CD4-positive, CD25-positive, alpha-beta regulatory T cell (primary cell): Measurements from ENCODE around the gene NIPAL4. TPM values are rescaled to one million over a fixed set of nuclear protein-coding genes. Genes with fewer than 3 reads are reported as not detected.

Experiments used
- ATAC-seq, 2 donors: fragments of 150-1000 bp; cut with Tn5 transposase; one replicate each; pipeline ENCODE4 v1.10.0; 2021; ENCODE audit warnings: low read depth in 2 of 2, moderate number of reproducible peaks in 2 of 2, moderate library complexity in 1 of 2
- DNase-seq, 3 donors: peaks; one replicate each; pipeline versions ENCODE4 v3.0.0 to v3.0.0-alpha.2; 2012 to 2022; ENCODE audit warnings: mixed read lengths in 1 of 3
- H3K27ac ChIP-seq: one replicate; pipeline ENCODE4 v1.7.0; 2013; ENCODE audit warnings: mild to moderate bottlenecking, low read length; ENCODE audit not compliant: insufficient read depth, poor library complexity, severe bottlenecking
- H3K27me3 ChIP-seq: one replicate; pipeline ENCODE4 v1.7.0; 2013; ENCODE audit warnings: low read length; ENCODE audit not compliant: control insufficient read depth, insufficient read depth
- H3K36me3 ChIP-seq: one replicate; pipeline ENCODE4 v1.7.0; 2013; ENCODE audit warnings: mild to moderate bottlenecking, low read length, moderate library complexity; ENCODE audit not compliant: control insufficient read depth, insufficient read depth
- H3K4me1 ChIP-seq: 2 replicates; pipeline ENCODE4 v1.7.0; 2013; ENCODE audit warnings: mild to moderate bottlenecking, low read length; ENCODE audit not compliant: insufficient read depth, control insufficient read depth, poor library complexity, severe bottlenecking
- H3K4me3 ChIP-seq: one replicate; pipeline ENCODE4 v1.7.0; 2013; ENCODE audit warnings: low read depth, mild to moderate bottlenecking, low read length, moderate library complexity
- H3K9me3 ChIP-seq, 2 experiments: 1 replicate in 1 of 2; 2 replicates in 1 of 2; pipeline ENCODE4 v1.7.0; 2013; ENCODE audit warnings: low read length in 2 of 2, mild to moderate bottlenecking in 1 of 2, moderate library complexity in 1 of 2; ENCODE audit not compliant: control insufficient read depth in 2 of 2
- H3K27ac Mint-ChIP-seq, 3 donors: one replicate each; pipeline ENCODE4 v1.8.0; 2020 to 2022; ENCODE audit warnings: mild to moderate bottlenecking in 3 of 3, mixed read lengths in 3 of 3, moderate library complexity in 2 of 3
- H3K27me3 Mint-ChIP-seq: one replicate; pipeline ENCODE4 v1.8.0; 2022; ENCODE audit warnings: mild to moderate bottlenecking, mixed read lengths
- H3K36me3 Mint-ChIP-seq: one replicate; pipeline ENCODE4 v1.8.0; 2020; ENCODE audit warnings: mixed read lengths
- H3K4me1 Mint-ChIP-seq, 4 donors: one replicate each; pipeline ENCODE4 v1.8.0; 2020 to 2022; ENCODE audit warnings: mixed read lengths in 4 of 4, mild to moderate bottlenecking in 1 of 4
- H3K4me3 Mint-ChIP-seq, 4 donors: one replicate each; pipeline ENCODE4 v1.8.0; 2020 to 2022; ENCODE audit warnings: mild to moderate bottlenecking in 4 of 4, mixed read lengths in 4 of 4, moderate library complexity in 3 of 4
- H3K9me3 Mint-ChIP-seq, 7 donors: one replicate each; pipeline ENCODE4 v1.8.0; 2020 to 2022; ENCODE audit warnings: mixed read lengths in 7 of 7, mild to moderate bottlenecking in 3 of 7, moderate library complexity in 2 of 7
- polyA plus RNA-seq, 4 donors: library from polyadenylated mRNA; unstranded; fragments of 300-500 nt; fragmentation: Illumina TruSeq; gene quantifications; one replicate each; pipeline ENCODE4 v1.2.3, GENCODE V29; 2021
- total RNA-seq: library from RNA; stranded (reverse); gene quantifications from one replicate; pipeline ENCODE4 v1.2.3, GENCODE V29; 2022

The NIPAL4 gene
- total and polyA plus RNA-seq, 5 donors from 2014 or later, result 0.10 to 1.1 (median 0.14) TPM; not detected in 1

- no peaks in the 10 kb centered on the region for H3K4me1 ChIP-seq
- no peak overlapping the region for H3K4me3 ChIP-seq
- peaks cover 78% of the 10 kb centered on the region for H3K36me3 ChIP-seq
- no peak overlapping the region for H3K27ac ChIP-seq
- Mint-ChIP-seq H3K9me3 (no peaks in the 10 kb centered on the region), H3K36me3 (peaks cover 33% of the 10 kb centered on the region), H3K27me3 (no peaks in the 10 kb centered on the region), H3K27ac (peak overlapping the region in 1 of 3 donors; percentile 79), H3K4me1 (peaks cover 0 to 14% (median 6%) of the 10 kb centered on the region in 4 donors), H3K4me3 (no peak overlapping the region)
- H3K27me3 ChIP-seq, result no peaks in the 10 kb centered on the region
- ATAC-seq (no peak), DNase-seq (no peak)
- no peaks in the 10 kb centered on the region for H3K9me3 ChIP-seq
These were observed 49.6 kb downstream of the NIPAL4 start for GRCh38 chr5:157509587-157509986.

- Histone ChIP-seq H3K4me3 (no peak overlapping the region), H3K36me3 (peaks cover 79% of the 10 kb centered on the region), H3K9me3 (no peaks in the 10 kb centered on the region), H3K4me1 (no peaks in the 10 kb centered on the region), H3K27ac (no peak overlapping the region), H3K27me3 (no peaks in the 10 kb centered on the region)
- ATAC-seq, result no peak
- Mint-ChIP-seq H3K27me3 (no peaks in the 10 kb centered on the region), H3K27ac (no peak overlapping the region), H3K36me3 (peaks cover 29% of the 10 kb centered on the region), H3K4me3 (no peak overlapping the region), H3K4me1 (peaks cover 0 to 12% (median 4%) of the 10 kb centered on the region in 4 donors), H3K9me3 (no peaks in the 10 kb centered on the region)
- no peak for DNase-seq
These were observed 50.7 kb downstream of the NIPAL4 start for GRCh38 chr5:157510682-157511081.

GRCh38 chr5:157511651-157512644 is 51.9 kb downstream of the NIPAL4 start:
- Mint-ChIP-seq H3K27me3 (no peaks in the 10 kb centered on the region), H3K9me3 (no peaks in the 10 kb centered on the region), H3K27ac (peak overlapping the region in 2 of 3 donors; percentile 32 to 42), H3K4me1 (peaks cover 0 to 7% (median 2%) of the 10 kb centered on the region in 4 donors), H3K36me3 (peaks cover 18% of the 10 kb centered on the region), H3K4me3 (no peak overlapping the region)
- Histone ChIP-seq H3K9me3 (no peaks in the 10 kb centered on the region), H3K36me3 (peaks cover 78% of the 10 kb centered on the region), H3K27me3 (no peaks in the 10 kb centered on the region), H3K4me3 (no peak overlapping the region), H3K27ac (no peak overlapping the region), H3K4me1 (no peaks in the 10 kb centered on the region)
- no peak for DNase-seq
- peak in 1 of 2 donors; percentile 23 for ATAC-seq

GRCh38 chr5:157513182-157513581 is 53.2 kb downstream of the NIPAL4 start:
- Histone ChIP-seq H3K27me3 (no peaks in the 10 kb centered on the region), H3K4me3 (no peak overlapping the region), H3K27ac (no peak overlapping the region), H3K9me3 (no peaks in the 10 kb centered on the region), H3K4me1 (no peaks in the 10 kb centered on the region), H3K36me3 (peaks cover 72% of the 10 kb centered on the region)
- no peak overlapping the region for H3K4me3 Mint-ChIP-seq
- ATAC-seq (no peak), DNase-seq (no peak)
- H3K4me1 Mint-ChIP-seq, result peaks cover 0 to 8% (median 2%) of the 10 kb centered on the region in 4 donors
- H3K27me3 Mint-ChIP-seq, result no peaks in the 10 kb centered on the region
- no peaks in the 10 kb centered on the region for H3K9me3 Mint-ChIP-seq
- H3K27ac Mint-ChIP-seq, result no peak overlapping the region
- H3K36me3 Mint-ChIP-seq, result peaks cover 16% of the 10 kb centered on the region

- H3K27me3 Mint-ChIP-seq, result no peaks in the 10 kb centered on the region
- no peak overlapping the region for H3K27ac ChIP-seq
- H3K4me3 Mint-ChIP-seq, result no peak overlapping the region
- peaks cover 10% of the 10 kb centered on the region for H3K36me3 Mint-ChIP-seq
- H3K36me3 ChIP-seq, result peaks cover 64% of the 10 kb centered on the region
- H3K27me3 ChIP-seq, result no peaks in the 10 kb centered on the region
- peaks cover 0 to 8% (median 1%) of the 10 kb centered on the region in 4 donors for H3K4me1 Mint-ChIP-seq
- peak overlapping the region in 1 of 3 donors; percentile 1 for H3K27ac Mint-ChIP-seq
- DNase-seq (no peak), ATAC-seq (no peak)
- no peak overlapping the region for H3K4me3 ChIP-seq
- H3K9me3 Mint-ChIP-seq, result no peaks in the 10 kb centered on the region
- no peaks in the 10 kb centered on the region for H3K4me1 ChIP-seq
- no peaks in the 10 kb centered on the region for H3K9me3 ChIP-seq
These were observed 55.0 kb downstream of the NIPAL4 start for GRCh38 chr5:157514974-157515373.

GRCh38 chr5:157516006-157516405 is 56.0 kb downstream of the NIPAL4 start:
- no peaks in the 10 kb centered on the region for H3K9me3 ChIP-seq
- Mint-ChIP-seq H3K9me3 (no peaks in the 10 kb centered on the region), H3K27ac (peak overlapping the region in 1 of 3 donors; percentile 51), H3K27me3 (no peaks in the 10 kb centered on the region), H3K4me3 (no peak overlapping the region), H3K4me1 (peaks cover 0 to 8% (median 4%) of the 10 kb centered on the region in 4 donors), H3K36me3 (peaks cover 10% of the 10 kb centered on the region)
- H3K36me3 ChIP-seq, result peaks cover 57% of the 10 kb centered on the region
- DNase-seq (no peak), ATAC-seq (no peak)
- no peak overlapping the region for H3K27ac ChIP-seq
- H3K4me3 ChIP-seq, result no peak overlapping the region
- no peaks in the 10 kb centered on the region for H3K27me3 ChIP-seq
- H3K4me1 ChIP-seq, result no peaks in the 10 kb centered on the region

GRCh38 chr5:157516626-157517325 is 56.8 kb downstream of the NIPAL4 start:
- H3K36me3 ChIP-seq, result peaks cover 53% of the 10 kb centered on the region
- Mint-ChIP-seq H3K27me3 (no peaks in the 10 kb centered on the region), H3K4me3 (peak overlapping the region in 1 of 4 donors; percentile 5), H3K36me3 (peaks cover 10% of the 10 kb centered on the region), H3K4me1 (peaks cover under 1 to 8% (median 6%) of the 10 kb centered on the region in 4 donors), H3K9me3 (no peaks in the 10 kb centered on the region), H3K27ac (peak overlapping the region in 1 of 3 donors; percentile 33)
- H3K27ac ChIP-seq, result no peak overlapping the region
- no peaks in the 10 kb centered on the region for H3K4me1 ChIP-seq
- H3K9me3 ChIP-seq, result no peaks in the 10 kb centered on the region
- H3K27me3 ChIP-seq, result no peaks in the 10 kb centered on the region
- no peak overlapping the region for H3K4me3 ChIP-seq
- DNase-seq (no peak), ATAC-seq (no peak)
